ENCODE results near the gene TMEM94. TPM values are rescaled to one million over a fixed set of nuclear protein-coding genes. Genes with fewer than 3 reads are reported as not detected.

Gene TMEM94
- total and polyA plus RNA-seq, 2 of the 13 experiments (the other 11 are each of a cell fraction or from before 2014, with no cell fraction given), result 32.6 to 134 TPM

DNA sequence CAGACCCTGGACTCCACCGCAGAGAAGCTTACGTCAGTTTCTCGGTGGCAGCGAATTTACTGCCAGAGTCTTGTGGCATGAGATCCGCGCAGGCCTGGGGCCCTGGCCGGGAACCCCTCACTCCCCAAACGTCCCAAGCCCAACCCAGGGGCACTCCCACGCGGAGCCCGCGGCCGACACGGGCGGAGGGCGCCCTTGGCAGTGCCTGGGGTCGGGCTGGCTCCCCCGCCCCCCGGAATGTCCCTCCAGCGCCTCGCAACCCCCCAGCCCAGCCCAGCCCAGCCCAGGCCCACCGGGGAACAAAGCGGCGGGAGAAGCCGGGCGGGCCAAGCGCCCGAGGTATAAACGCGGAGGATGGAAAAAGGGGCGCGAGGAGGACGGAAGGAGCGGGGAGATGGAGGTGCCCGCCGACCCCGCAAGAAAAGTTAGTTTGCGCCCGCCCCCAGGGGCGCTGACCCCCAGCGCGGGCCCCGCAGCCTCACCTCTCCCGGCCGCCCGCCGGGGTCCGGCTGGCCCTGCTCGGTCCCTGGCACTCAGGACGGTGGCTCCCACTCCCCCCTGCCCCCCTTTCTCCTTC, 58.6 kb downstream of the TMEM94 start (continued):
- TF ChIP-seq ZNF282 (IDR thresholded peaks at IDR 0.05; ENCODE audit: partially characterized antibody) (no peak), EEA1 (CRISPR knock-in tag; IDR thresholded peaks at IDR 0.05; ENCODE audit: borderline replicate concordance) (no peak), ZNF563 (CRISPR knock-in tag; IDR thresholded peaks at IDR 0.05) (no peak), STAT6 (CRISPR knock-in tag; IDR thresholded peaks at IDR 0.05; ENCODE audit: borderline replicate concordance) (0 out of 2 replicates have a peak, but pooled peaks have one; percentile 19), MEIS2 (CRISPR knock-in tag; IDR thresholded peaks at IDR 0.05) (0 out of 2 replicates have a peak, but pooled peaks have one; percentile 7), SAP130 (CRISPR knock-in tag; IDR thresholded peaks at IDR 0.05; ENCODE audit: low read depth) (0 out of 2 replicates have a peak, but pooled peaks have one; percentile 0), ATM (IDR thresholded peaks at IDR 0.05; ENCODE audit: borderline replicate concordance) (no peak), GTF3A (CRISPR knock-in tag; conservative IDR thresholded peaks at IDR 0.05) (no peak), ZNF878 (CRISPR knock-in tag; IDR thresholded peaks at IDR 0.05) (no peak), HNRNPLL (IDR thresholded peaks at IDR 0.05; ENCODE audit: low read depth, low read length, poor library complexity, severe bottlenecking) (no peak), MTF1 (CRISPR knock-in tag; IDR thresholded peaks at IDR 0.05) (no peak), ERF (CRISPR knock-in tag; IDR thresholded peaks at IDR 0.05) (no peak), HNF4G (IDR thresholded peaks at IDR 0.05; ENCODE audit: borderline replicate concordance, low read depth, low read length) (no peak), HNF4G (CRISPR knock-in tag; IDR thresholded peaks at IDR 0.05; ENCODE audit: borderline replicate concordance, low read depth) (no peak), SKIL (CRISPR knock-in tag; IDR thresholded peaks at IDR 0.05; ENCODE audit: borderline replicate concordance) (no peak), HOXA5 (CRISPR knock-in tag; IDR thresholded peaks at IDR 0.05) (no peak; the same call in 1 of the 2 replicates), DPF2 (CRISPR knock-in tag; IDR thresholded peaks at IDR 0.05; ENCODE audit: borderline replicate concordance, low read depth) (no peak), SKI (IDR thresholded peaks at IDR 0.05; ENCODE audit: partially characterized antibody) (no peak), KDM5A (IDR thresholded peaks at IDR 0.05; ENCODE audit: borderline replicate concordance, low read length) (peak; percentile 24; the same call in 1 of the 2 replicates)
- TF ChIP-seq, protein P1, sequence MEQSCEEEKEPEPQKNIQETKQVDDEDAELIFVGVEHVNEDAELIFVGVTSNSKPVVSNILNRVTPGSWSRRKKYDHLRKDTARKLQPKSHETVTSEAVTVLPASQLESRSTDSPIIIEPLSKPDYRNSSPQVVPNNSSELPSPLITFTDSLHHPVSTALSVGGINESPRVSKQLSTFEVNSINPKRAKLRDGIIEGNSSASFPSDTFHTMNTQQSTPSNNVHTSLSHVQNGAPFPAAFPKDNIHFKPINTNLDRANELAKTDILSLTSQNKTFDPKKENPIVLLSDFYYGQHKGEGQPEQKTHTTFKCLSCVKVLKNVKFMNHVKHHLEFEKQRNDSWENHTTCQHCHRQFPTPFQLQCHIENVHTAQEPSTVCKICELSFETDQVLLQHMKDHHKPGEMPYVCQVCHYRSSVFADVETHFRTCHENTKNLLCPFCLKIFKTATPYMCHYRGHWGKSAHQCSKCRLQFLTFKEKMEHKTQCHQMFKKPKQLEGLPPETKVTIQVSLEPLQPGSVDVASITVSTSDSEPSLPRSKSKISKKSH (CRISPR knock-in tag; IDR thresholded peaks at IDR 0.05; ENCODE audit: borderline replicate concordance), result peak; percentile 50; the same call in 1 of the 2 replicates
- TF ChIP-seq, protein P2, sequence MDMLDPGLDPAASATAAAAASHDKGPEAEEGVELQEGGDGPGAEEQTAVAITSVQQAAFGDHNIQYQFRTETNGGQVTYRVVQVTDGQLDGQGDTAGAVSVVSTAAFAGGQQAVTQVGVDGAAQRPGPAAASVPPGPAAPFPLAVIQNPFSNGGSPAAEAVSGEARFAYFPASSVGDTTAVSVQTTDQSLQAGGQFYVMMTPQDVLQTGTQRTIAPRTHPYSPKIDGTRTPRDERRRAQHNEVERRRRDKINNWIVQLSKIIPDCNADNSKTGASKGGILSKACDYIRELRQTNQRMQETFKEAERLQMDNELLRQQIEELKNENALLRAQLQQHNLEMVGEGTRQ (IDR thresholded peaks at IDR 0.05; ENCODE audit: low read depth, low read length), result no peak
- TF ChIP-seq, protein P2 (CRISPR knock-in tag; IDR thresholded peaks at IDR 0.05; ENCODE audit: borderline replicate concordance), result 0 out of 2 replicates have a peak, but pooled peaks have one; percentile 9

Data from HepG2 (cell line).